ENCODE results near the gene ADAMTS3. TPM values are rescaled to one million over a fixed set of nuclear protein-coding genes. Genes with fewer than 3 reads are reported as not detected.

ADAMTS3 gene
- total and polyA plus RNA-seq, 2 of the 13 experiments (the other 11 are each of a cell fraction or from before 2014, with no cell fraction given) = not detected

DNA sequence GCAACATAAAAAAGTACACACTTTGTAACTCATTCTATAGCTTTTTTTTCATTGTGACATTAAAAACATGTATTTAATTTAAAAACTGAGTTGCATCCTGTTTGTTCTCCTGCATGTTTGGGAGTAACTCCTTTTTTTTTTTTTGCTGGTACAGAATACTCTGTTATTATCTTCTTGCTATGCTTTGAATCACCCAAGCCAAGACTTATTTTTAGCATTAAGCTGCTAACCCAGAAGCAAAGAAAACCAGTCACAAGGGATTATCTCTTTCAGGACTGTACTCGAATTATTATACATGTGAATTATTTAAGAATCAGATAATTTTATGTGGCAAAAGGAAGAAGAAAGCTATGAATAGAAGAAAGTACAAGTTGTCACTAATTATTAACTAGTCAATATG is 194.9 kb downstream of the ADAMTS3 start:
- H3K4me3 ChIP-seq (replicated peaks in 1 of 3; ENCODE audit: insufficient read depth in 1 of 3, low read depth in 2 of 3, low read length in 3 of 3) = no peak overlapping the region
- 5% methylated on average over 1 of the region's 1 CpG for WGBS (ENCODE audit: low lambda C conversion rate)
- no peak overlapping the region for H3K27ac ChIP-seq (ENCODE audit: extremely low read length, insufficient read depth, low read length)
- no peaks in the 10 kb centered on the region for H4K20me1 ChIP-seq (ENCODE audit: insufficient read depth, low read length)
- intact Hi-C loops (cut with micrococcal nuclease; ENCODE audit: unreplicated experiment) (no loop called here), in situ Hi-C loops (cut with HindIII; ENCODE audit: extremely low pct_ligation_motif_present, low pct_unique_long_range_greater_than_20kb) (no loop called here)
- no peaks in the 10 kb centered on the region for H3K36me3 ChIP-seq (replicated peaks in 1 of 2; ENCODE audit: control insufficient read depth in 1 of 2, insufficient read depth in 2 of 2, low read length in 2 of 2)
- TF ChIP-seq, protein P1, sequence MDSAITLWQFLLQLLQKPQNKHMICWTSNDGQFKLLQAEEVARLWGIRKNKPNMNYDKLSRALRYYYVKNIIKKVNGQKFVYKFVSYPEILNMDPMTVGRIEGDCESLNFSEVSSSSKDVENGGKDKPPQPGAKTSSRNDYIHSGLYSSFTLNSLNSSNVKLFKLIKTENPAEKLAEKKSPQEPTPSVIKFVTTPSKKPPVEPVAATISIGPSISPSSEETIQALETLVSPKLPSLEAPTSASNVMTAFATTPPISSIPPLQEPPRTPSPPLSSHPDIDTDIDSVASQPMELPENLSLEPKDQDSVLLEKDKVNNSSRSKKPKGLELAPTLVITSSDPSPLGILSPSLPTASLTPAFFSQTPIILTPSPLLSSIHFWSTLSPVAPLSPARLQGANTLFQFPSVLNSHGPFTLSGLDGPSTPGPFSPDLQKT (CRISPR knock-in tag; IDR thresholded peaks at IDR 0.05; ENCODE audit: borderline replicate concordance) = no peak
- TF ChIP-seq PAF1 (CRISPR knock-in tag; IDR thresholded peaks at IDR 0.05) (no peak), CBX1 (IDR thresholded peaks at IDR 0.05; ENCODE audit: low read depth) (no peak), PTBP1 (IDR thresholded peaks at IDR 0.05; ENCODE audit: low read depth, low read length, poor library complexity, severe bottlenecking) (no peak), BORCS8-MEF2B (CRISPR knock-in tag; IDR thresholded peaks at IDR 0.05) (no peak)
- no peaks in the 10 kb centered on the region for H3K4me1 ChIP-seq (ENCODE audit: insufficient read depth, low read length)
- ATAC-seq (no peak), FAIRE-seq (no peak), DNase-seq (ENCODE audit: low spot score) (no peak)
- CTCF ChIA-PET (ENCODE audit: low intra/inter-chr PET ratio, low total read pairs) = no interaction called here
- H3K9ac ChIP-seq (ENCODE audit: insufficient read depth, low read depth, low read length) = no peak overlapping the region
- H3K4me2 ChIP-seq (ENCODE audit: low read depth, low read length) = no peak overlapping the region
- POLR2A ChIA-PET = no interaction called here
- H3K27me3 ChIP-seq (ENCODE audit: control insufficient read depth in 1 of 2, insufficient read depth in 2 of 2, low read length in 2 of 2) = no peaks in the 10 kb centered on the region
- no peaks in the 10 kb centered on the region for H3K9me3 ChIP-seq (ENCODE audit: low read length)
- H3K79me2 ChIP-seq (ENCODE audit: insufficient read depth, low read length) = no peaks in the 10 kb centered on the region
- BruUV-seq (replicated peaks) = no TSS peak
- no peak overlapping the region for H2AFZ ChIP-seq (ENCODE audit: low read length)

DNA sequence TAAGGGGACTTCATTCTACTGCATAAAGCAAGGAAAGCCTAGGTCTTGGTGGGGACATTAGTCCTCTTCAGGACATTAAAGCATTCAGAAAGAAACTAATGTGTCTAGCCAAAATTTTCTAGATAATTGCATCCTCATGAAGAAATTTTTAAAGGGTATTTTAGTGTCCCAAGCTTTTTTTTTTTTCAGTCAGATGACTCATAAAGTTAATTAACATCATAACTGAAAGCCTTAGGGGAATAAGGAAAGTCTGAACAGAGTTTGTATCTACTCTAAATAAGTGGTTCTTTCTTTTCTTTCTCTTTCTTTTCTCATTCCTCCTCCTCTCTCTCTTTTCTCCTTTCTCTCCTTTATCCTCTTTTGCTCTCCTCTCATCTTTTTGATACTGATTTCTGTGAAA is 202.4 kb downstream of the ADAMTS3 start:
- CTCF ChIA-PET (ENCODE audit: low intra/inter-chr PET ratio, low total read pairs) = no interaction called here
- Histone ChIP-seq H3K9me3 (ENCODE audit: low read length) (no peaks in the 10 kb centered on the region), H3K27ac (ENCODE audit: extremely low read length, insufficient read depth, low read length) (no peak overlapping the region), H3K4me3 (replicated peaks in 1 of 3; ENCODE audit: insufficient read depth in 1 of 3, low read depth in 2 of 3, low read length in 3 of 3) (no peak overlapping the region), H4K20me1 (ENCODE audit: insufficient read depth, low read length) (no peaks in the 10 kb centered on the region), H3K4me2 (ENCODE audit: low read depth, low read length) (no peak overlapping the region), H2AFZ (ENCODE audit: low read length) (no peak overlapping the region), H3K4me1 (ENCODE audit: insufficient read depth, low read length) (no peaks in the 10 kb centered on the region), H3K79me2 (ENCODE audit: insufficient read depth, low read length) (no peaks in the 10 kb centered on the region), H3K36me3 (replicated peaks in 1 of 2; ENCODE audit: control insufficient read depth in 1 of 2, insufficient read depth in 2 of 2, low read length in 2 of 2) (no peaks in the 10 kb centered on the region), H3K9ac (ENCODE audit: insufficient read depth, low read depth, low read length) (no peak overlapping the region), H3K27me3 (ENCODE audit: control insufficient read depth in 1 of 2, insufficient read depth in 2 of 2, low read length in 2 of 2) (no peaks in the 10 kb centered on the region; a peak in 1 of 5 replicates)
- no peak for DNase-seq (ENCODE audit: low spot score)
- no peak for FAIRE-seq
- intact Hi-C loops (cut with micrococcal nuclease; ENCODE audit: unreplicated experiment) (no loop called here), in situ Hi-C loops (cut with HindIII; ENCODE audit: extremely low pct_ligation_motif_present, low pct_unique_long_range_greater_than_20kb) (no loop called here)
- no peak for ATAC-seq
- POLR2A ChIA-PET = no interaction called here
- BruUV-seq (replicated peaks) = no TSS peak
- no peak for TF ChIP-seq RFX3 (CRISPR knock-in tag; IDR thresholded peaks at IDR 0.05)
- no peak for TF ChIP-seq ZNF460 (CRISPR knock-in tag; IDR thresholded peaks at IDR 0.05; ENCODE audit: borderline replicate concordance)
- TF ChIP-seq FLYWCH1 (CRISPR knock-in tag; IDR thresholded peaks at IDR 0.05) = no peak
- no peak for TF ChIP-seq ZNF260 (CRISPR knock-in tag; IDR thresholded peaks at IDR 0.05; ENCODE audit: borderline replicate concordance, low read depth)
- TF ChIP-seq, protein P2, sequence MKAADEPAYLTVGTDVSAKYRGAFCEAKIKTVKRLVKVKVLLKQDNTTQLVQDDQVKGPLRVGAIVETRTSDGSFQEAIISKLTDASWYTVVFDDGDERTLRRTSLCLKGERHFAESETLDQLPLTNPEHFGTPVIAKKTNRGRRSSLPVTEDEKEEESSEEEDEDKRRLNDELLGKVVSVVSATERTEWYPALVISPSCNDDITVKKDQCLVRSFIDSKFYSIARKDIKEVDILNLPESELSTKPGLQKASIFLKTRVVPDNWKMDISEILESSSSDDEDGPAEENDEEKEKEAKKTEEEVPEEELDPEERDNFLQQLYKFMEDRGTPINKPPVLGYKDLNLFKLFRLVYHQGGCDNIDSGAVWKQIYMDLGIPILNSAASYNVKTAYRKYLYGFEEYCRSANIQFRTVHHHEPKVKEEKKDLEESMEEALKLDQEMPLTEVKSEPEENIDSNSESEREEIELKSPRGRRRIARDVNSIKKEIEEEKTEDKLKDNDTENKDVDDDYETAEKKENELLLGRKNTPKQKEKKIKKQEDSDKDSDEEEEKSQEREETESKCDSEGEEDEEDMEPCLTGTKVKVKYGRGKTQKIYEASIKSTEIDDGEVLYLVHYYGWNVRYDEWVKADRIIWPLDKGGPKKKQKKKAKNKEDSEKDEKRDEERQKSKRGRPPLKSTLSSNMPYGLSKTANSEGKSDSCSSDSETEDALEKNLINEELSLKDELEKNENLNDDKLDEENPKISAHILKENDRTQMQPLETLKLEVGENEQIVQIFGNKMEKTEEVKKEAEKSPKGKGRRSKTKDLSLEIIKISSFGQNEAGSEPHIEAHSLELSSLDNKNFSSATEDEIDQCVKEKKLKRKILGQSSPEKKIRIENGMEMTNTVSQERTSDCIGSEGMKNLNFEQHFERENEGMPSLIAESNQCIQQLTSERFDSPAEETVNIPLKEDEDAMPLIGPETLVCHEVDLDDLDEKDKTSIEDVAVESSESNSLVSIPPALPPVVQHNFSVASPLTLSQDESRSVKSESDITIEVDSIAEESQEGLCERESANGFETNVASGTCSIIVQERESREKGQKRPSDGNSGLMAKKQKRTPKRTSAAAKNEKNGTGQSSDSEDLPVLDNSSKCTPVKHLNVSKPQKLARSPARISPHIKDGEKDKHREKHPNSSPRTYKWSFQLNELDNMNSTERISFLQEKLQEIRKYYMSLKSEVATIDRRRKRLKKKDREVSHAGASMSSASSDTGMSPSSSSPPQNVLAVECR (CRISPR knock-in tag; IDR thresholded peaks at IDR 0.05; ENCODE audit: borderline replicate concordance) = no peak
- TF ChIP-seq BHLHE40 (IDR thresholded peaks at IDR 0.05; ENCODE audit: low read length) = no peak

Measured in HepG2 (cell line).